GM21786 (cell line): Measurements from ENCODE around the gene AGMO.

Source experiments
- ATAC-seq: cut with Tn5 transposase; IDR thresholded peaks from one replicate; pipeline ENCODE4 v1.9.1; 2021; ENCODE audit not compliant: unreplicated experiment

Gene AGMO

DNA sequence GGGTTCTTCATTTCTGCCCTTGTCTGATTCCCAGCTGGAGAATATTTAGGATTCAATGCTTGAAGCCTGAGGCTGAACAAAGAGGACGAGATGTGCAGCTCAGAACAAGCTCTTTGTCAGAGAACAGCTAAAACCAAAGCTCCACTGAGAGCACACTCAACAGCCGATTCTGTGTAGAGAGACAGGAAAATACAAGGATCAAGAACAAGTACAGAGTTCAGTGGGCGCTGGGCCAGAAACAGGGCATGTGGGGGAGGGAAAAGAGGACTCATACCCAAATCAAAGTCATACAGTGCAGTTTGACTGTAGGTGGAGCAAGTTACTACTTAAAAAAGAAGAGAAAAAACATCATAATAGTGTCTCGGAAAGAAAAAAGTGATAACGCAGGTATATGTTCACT lies at the start of gene AGMO:
Gene AGMO (minus strand): TSS at position 181 of the 400 bp plus-strand sequence.
- no peak for ATAC-seq

DNA sequence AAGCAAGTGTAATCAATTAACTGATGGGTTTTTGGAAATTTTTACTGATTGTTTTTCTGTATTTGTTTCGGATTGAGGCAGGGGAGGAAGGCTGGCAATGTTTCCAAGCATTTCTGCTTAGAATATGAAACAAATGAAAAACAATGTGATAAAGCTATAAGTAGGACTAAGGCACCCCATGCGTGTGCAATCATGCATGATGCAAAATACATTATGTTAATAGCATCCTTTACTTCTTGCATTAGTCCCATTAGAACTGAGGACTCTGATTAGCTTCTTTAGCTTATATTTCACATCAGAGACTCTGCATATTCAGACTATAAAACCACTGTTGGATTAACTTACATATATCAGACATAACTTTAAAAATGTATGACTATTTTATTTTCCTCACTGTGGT lies 48.7 kb upstream of the AGMO start:
- no peak for ATAC-seq

DNA sequence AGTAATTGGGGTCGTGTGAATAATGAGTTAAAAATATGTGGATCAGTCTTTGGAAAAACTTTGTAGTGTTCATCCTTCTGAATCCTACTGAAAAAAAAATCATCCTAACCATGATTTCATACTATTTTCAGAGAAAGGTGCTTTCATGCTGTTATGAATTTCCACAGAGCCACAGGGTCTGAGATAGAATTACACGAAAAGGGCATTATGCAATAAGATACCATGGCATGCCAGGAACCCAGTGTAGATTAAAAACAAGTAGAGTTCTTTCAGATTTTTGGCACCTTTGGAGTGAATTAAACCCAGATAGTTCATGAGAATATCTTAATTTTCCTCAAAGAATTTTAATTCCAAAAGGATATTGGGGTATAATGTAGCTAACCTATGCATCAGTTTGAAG lies 47.5 kb upstream of the AGMO start:
- no peak for ATAC-seq

DNA sequence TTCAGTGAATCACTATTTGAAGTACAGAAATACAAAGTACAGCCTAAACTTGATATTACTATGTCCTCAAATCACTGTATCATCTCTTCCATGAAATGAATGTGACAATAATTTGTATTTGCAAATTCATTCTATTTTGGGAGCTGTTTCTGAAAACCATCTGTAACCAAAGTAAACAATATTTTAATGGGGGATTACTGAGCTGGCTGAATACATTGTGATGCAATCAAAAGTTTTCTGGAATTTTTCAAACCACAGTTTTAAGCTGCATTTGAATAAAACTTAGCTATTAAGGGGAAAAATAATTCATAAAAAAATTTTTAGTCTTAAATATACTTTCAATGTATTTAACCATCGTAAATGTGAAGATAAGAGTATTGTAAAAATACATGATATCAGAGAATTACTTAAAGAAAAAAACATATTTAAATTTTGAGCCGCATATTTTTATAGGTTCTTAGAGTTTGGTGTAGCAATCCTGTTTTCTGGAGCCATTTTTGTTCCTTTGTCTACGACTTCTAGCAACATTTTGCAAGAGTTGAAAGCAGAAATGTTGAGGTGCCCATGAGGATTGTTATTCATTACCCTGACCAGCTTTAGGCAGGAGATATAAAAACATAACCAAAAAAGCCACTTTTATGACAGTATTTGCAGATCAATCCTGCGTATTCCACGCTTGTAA lies 45.9 kb upstream of the AGMO start:
- ATAC-seq: no peak

DNA sequence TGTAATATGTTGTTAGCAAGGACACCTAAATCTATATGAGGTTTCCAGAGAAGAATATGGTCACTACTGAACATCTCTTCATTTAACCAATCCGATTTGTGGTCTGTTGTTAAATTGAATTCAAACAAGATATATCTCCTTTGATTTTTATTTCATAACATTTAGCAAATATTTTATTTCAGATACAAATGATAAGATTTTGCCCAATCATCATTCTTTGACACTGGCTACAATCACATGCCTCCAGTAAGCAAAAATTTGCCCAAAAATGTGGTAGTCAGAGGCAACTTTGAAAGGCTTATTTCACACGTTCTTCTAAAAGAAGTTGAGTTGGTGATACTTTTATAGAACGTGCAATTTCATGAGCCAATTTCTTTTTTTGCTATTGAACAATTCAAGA lies 44.7 kb upstream of the AGMO start:
- no peak for ATAC-seq

DNA sequence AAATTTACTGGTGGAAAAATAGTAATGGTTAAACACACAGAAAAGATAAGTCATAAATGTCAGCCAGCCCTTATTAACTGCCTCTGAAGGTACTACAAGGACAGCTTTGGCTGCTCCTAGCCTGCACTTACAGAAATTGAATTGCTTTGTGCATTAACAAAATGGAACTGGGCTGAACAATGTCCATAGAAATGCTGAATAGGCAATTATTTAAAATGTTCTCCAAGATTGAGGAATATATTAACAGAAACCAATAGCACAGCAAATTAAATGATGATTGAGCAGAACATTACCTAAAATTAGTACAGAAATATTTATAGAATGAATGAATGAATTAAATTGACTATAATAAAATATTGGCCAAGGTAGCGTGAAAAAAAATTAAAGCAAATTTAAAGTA lies 42.4 kb upstream of the AGMO start:
- no peak for ATAC-seq

DNA sequence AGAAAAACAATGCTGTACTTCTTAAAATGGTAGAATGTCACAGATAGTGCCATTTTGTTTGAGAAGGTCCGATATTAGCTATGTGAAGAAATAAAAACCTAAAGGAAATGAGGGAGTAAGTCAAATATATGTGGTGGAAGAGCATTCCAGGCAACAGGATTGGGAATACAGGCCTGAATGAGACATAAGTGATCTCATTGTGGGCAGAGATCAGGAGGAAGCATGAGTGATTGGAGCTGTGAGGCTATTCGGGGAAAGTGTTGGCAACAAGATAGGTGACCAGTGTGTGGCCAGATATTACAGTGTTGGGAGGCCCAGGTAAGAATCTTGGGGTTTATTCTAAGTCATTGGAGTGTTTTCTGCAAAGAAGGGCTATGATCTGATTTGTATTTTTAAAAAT lies 41.3 kb upstream of the AGMO start:
- ATAC-seq: no peak

DNA sequence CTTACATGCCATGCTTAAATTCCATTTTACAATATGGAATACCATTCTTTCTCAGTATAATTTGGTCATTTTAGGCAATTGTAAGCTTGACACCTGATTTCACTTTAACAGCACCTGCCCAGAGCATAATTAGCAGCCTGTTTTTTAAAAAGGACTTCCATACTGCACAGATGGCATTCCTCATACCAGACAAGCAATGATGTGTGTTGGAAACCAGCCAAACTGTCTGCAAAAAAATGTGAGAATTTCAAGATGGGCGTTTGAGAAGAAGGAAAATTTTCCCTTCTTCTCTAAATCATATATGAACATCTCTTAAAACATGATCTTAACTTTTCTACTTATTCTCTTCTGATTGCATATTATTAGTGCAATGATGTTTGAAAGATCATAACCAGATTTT lies 40.4 kb upstream of the AGMO start:
- no peak for ATAC-seq

DNA sequence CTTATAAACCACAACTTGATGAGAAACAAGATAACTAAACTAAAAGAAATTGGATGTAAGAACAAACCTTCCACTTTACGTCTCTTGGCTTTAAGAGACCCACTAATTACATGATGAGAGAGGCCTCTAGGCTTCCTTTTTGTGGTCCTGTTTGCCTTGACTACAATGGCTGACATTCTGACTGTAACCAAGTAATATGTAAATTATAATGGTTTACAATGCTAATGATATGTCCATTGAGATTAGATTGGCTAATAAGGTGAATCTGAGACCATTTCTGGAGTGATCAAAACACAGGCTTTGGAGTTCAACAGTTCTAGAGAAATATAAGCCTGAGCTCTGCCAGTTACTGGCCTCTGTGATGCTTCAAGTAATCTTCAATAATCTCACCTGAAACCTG lies 39.4 kb upstream of the AGMO start:
- ATAC-seq: no peak

DNA sequence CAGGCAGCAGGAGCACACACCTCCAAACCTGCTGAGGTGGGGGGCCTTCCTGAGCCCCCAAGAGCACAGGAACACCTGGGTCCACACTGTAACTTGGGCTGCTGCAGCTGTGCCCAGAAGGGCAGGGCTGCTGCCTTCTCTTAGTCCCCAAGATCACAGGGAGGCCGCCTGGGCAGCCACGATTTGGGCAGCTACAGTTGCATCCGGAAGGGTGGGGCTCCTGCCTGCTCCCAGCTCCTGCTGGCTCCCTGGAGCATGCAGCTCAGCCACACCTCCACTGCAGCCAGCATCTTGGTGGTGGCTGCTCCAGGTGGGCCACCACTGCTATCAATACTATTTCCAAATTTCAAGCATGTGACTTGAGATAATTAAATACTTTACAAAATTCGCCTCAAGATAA lies 38.5 kb upstream of the AGMO start:
- no peak for ATAC-seq

DNA sequence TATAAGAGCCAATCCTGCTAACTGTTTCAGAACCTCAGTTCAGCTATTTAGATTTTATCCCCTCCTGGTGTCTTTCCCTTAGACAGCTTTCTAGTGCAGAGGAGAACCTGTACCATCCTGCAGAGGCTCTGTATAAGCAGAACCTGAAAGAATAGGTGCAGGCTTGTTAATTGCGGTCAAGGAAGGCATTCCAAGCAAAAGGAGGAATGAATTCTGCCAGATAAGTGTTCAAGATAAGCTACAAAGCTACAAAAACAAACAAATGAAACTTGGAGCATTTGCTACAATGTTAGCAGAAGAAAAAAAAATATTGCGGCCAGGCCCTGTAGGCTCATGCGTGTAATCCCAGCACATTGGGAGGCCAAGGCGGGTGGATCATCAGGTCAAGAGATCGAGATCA lies 32.6 kb upstream of the AGMO start:
- ATAC-seq: no peak

DNA sequence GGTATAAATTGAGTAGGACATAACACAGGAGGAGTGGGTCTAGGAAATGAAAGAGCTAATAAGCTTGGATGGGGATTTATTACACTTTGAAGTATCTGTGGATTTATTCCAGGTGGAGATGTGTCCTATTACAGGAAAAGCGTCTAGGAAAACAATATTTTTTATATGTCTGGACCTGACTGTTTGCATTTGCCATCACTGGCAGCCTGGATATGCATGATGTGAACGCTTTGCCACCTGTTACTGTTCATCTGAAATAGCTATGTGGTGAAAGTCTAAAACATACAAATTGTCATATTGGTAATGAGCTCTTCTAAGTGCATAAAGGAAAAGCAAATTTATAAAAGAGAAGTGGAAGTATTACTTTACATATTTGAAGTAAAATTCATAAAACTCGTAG lies 31.6 kb upstream of the AGMO start:
- ATAC-seq: no peak

DNA sequence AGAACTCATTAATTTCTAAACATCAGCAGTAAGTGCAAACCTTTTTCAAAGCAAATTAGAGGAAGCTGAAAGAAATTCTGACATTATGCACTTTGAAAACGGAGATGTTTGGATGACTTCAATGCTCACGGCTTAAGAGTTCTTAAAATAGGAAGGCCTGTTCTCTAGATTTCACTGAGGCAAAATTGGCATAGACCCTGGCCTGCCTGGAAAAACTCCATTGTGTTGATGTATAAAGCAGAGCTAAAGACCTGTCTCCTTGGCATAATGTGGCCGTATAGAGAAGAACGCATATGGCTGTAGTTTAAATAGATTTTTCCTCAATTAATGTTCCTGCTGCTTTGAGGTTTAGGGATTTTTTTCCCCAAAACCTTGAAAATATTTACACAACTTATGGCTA lies 24.5 kb upstream of the AGMO start:
- no peak for ATAC-seq

DNA sequence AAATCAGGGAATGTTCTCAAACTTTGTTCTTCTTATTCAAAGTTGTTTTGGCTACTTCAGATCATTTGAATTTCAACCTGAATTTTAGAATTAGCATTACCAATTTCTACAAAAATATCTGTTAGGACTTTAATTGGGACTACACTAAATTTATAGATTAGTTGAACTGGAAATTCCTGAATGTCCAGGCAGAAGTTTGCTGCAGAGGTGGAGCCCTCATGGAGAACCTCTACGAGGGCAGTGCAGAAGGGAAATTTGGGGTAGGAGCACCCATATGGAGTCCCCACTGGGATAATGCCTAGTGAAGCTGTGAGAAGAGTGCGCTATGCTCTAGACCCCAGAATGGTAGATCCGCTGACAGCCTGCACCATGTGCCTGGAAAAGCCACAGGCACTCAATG lies 22.8 kb upstream of the AGMO start:
- no peak for ATAC-seq

DNA sequence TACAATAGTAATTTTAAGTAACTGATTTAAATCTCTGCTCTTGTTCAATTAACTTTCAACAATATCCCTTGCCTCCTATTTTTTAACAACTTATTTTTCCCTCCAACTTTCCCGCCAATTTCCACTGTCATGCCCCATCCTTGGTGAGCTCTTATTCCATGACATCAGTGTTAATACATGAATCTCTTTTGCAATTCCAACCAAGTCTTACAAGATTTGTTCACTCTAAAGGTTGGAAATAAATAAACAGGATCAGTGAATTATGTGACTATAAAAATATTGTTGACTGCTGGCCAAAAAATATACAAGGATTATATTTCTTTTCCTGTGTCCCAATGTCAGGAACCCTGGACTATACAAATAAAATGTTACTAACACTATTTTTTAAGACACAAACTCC lies 21.0 kb upstream of the AGMO start:
- ATAC-seq: no peak

DNA sequence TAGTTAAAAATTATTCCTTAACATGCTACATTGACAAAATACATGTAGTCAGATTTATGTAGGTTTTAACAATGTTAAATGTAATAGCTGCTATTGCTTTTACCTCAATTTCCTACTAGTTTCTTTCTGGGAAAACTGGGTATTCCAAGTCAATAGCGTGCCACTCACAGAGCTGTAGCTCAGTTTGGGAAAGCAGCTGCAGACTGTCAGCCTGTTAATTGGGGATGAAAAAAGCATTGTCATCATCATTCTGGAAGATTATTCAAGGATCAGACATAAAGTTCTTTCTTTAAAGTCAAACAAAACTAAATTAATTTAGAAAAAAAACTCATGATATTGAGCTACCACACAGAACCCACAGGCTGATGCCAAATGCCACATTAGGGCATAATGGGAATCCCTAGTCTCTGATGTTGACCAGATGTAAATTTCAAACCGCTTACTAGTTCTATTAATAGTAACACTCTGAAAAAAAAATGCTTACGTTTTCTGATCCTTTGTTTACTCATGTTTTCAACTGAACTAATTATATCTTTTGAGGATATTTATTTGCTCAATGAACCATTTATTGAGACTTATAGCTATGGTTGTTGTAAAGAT lies 19.6 kb upstream of the AGMO start:
- no peak for ATAC-seq

DNA sequence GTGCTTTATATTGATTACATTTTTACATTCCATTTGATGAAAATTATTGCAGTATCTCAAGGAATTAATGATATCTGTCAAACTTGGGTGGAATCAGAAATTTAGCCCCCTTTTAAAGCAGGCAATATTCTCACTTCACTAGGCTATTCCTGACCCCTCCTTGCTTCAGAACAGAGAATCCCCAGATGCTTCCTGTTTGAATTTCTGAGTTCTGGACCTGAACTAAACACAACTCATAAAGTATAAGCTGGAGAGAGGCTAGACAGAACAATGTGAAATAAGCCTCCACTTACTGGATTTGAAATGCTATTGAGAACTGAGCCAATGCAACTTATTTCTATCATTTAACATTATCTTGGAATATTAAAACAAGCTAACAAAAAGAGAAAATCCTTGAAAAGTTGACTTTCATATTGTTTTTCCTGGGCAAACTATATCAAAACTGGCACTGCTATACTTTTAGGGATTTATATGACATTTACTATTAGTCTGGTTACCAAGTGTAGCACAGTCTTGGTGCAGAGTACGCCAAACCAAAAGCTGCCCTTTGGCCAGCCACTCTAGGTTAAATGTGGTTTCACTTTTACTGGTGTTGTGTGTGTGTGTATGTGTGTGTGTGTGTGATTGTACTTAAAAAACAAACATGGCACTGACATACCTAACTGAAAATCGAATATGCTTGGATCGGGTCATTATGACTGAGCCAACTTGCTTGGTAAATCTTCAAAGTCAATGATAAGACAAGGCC lies 19.0 kb upstream of the AGMO start:
- ATAC-seq: no peak

DNA sequence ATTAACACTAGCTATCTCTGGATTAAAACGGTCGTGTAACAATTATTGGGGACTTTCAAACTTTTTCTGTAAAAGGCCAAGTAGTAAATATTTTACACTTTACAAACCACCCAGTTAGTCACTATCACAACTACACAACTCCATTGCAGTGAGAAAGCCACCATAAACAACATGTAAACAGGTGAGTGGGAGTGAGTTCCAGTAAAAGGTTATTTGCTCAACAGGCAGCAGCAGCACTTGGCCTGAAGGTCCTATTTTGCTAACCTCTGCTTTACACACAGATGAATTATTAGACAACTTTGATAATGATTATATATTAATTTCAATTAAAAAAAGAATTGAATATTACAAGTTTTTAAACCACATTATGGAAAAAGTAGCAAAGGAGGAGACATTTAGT lies 15.8 kb upstream of the AGMO start:
- ATAC-seq: no peak

DNA sequence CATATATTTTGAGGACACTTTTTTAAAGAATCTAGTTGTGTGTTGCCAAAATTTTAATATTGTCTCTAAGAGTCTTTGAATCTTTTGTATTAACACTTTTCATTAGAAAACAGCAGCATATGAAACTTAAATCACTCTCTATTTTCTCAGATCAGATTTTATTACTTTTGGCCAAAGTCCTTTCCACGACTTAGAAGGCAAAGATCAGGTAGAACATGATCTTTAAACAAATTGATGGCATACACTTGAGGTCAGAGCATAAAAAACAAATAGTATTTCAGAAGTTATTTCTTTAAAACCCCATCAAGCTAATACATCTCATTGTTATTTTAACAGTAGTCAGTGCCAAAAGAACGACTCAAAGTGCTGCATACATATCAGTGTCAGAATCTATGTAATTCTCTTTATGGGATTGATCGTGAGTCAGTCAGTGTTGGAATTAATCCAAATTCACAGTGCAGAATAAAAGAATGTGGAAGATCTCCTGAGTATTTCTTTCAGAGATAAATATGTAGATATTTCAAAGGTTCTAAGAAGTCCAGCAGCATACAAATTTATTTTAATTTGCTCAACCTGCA lies 9.6 kb upstream of the AGMO start:
- no peak for ATAC-seq

DNA sequence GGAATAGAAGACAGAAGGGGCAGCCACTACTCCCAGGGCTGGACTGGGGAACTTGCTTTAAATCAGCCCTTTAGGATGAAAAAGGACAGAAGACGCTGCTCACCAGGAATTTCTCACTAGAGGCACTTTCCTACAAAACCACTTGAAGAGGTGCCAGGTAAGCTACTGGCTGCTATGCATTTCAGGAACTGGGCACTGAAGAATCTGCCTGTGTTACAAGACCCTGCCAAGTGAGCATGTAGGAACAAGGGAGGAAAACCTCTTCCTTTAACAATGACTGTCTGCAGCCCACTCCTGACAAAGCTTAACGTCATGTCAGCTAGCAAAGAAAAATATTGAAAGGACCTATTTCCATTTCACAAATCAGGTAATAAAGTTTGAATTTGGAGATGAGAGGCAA lies 5.8 kb upstream of the AGMO start:
- ATAC-seq: no peak

DNA sequence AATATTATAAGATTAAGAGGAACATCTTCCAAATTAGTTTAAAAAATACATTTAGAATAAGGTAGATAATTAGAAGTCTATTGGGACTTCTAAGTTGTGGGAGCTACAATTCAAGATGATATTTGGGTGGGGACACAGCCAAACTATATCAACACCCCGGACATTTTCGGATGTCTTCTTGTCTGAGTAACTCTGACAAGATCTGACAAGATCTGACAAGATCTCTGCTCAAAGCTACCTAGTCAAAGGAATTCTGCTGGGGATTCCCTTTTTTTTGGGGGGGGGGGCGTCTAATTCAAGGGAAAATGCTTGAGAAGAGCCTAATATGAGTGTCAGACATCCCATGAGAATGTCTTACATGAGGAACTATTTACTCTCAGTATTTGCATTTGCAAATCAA lies 5.2 kb upstream of the AGMO start:
- no peak for ATAC-seq

DNA sequence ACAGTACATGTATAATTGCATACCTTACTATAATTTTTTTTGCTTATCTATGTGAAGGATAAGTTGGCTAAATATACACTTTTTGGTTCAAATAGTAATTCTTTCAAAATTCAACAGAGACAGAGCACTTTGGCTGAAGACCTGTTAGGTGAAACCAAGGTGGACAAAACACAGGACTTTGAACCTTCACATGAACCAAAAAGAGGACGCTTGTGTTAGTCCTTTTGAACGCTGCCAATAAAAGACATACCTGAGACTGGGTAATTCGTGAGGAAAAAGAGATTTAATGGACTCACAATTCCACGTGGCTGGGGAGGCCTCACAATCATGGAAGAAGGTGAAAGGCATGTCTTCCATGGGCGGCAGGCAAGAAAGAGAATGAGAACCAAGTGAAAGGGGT lies 4.7 kb upstream of the AGMO start:
- ATAC-seq: no peak
